ENCODE results near the gene MYO1F.

Gene MYO1F

GRCh38 chr19:8505680-8506401, 71.4 kb downstream of the MYO1F start:
- peak overlapping the region; percentile 59 for H3K27ac ChIP-seq
- TF ChIP-seq CTCF (conservative IDR thresholded peaks at IDR 0.05) (peak; percentile 93), ZFX (IDR thresholded peaks at IDR 0.05) (0 out of 2 replicates have a peak, but pooled peaks have one; percentile 24)

GRCh38 chr19:8504919-8505318, 72.3 kb downstream of the MYO1F start:
- no peak overlapping the region for H3K27ac ChIP-seq
- TF ChIP-seq CTCF (conservative IDR thresholded peaks at IDR 0.05): no peak
- no peak for TF ChIP-seq ZFX (IDR thresholded peaks at IDR 0.05)

- H3K27ac ChIP-seq: no peak overlapping the region
- TF ChIP-seq CTCF (conservative IDR thresholded peaks at IDR 0.05) (no peak), ZFX (IDR thresholded peaks at IDR 0.05) (no peak)
Measured at GRCh38 chr19:8504171-8504570, 73.1 kb downstream of the MYO1F start.

GRCh38 chr19:8503510-8503909, 73.7 kb downstream of the MYO1F start:
- no peak overlapping the region for H3K27ac ChIP-seq
- TF ChIP-seq ZFX (IDR thresholded peaks at IDR 0.05) (no peak), CTCF (conservative IDR thresholded peaks at IDR 0.05) (no peak)

- H3K27ac ChIP-seq: no peak overlapping the region
- TF ChIP-seq CTCF (conservative IDR thresholded peaks at IDR 0.05) (no peak), ZFX (IDR thresholded peaks at IDR 0.05) (no peak)
Measured at GRCh38 chr19:8501981-8502380, 75.3 kb downstream of the MYO1F start.

GRCh38 chr19:8501516-8501915, 75.7 kb downstream of the MYO1F start:
- no peak overlapping the region for H3K27ac ChIP-seq

More at GRCh38 chr19:8501516-8501915, 75.7 kb downstream of the MYO1F start:
- TF ChIP-seq ZFX (IDR thresholded peaks at IDR 0.05): no peak
- TF ChIP-seq CTCF (conservative IDR thresholded peaks at IDR 0.05): no peak

All from C4-2B (cell line).